Stimulated activated CD4-positive, alpha-beta T cell treated with anti-CD3 and anti-CD28 coated beads, Interleukin-4, amount 100 ng/mL, for 24 hours (primary cell): ENCODE data around the gene IL2RA.
"Not testable (repeated sequence)": the region's sequence is repeated elsewhere in the genome, so short reads cannot be mapped to it uniquely, and the experiment has no call there.

ENCODE experiments used
- DNase-seq: peaks from one replicate; pipeline ENCODE4 v3.0.0-alpha.2; 2020

Gene IL2RA

GRCh38 chr10:6011558-6011957 lies 50.6 kb downstream of the IL2RA start:
- no peak for DNase-seq

GRCh38 chr10:6010569-6010968 lies 51.6 kb downstream of the IL2RA start:
- DNase-seq: no peak

GRCh38 chr10:6009961-6010360 lies 52.2 kb downstream of the IL2RA start:
- DNase-seq: no peak

- no peak for DNase-seq
These were observed 53.0 kb downstream of the IL2RA start for GRCh38 chr10:6009150-6009549.

GRCh38 chr10:6008497-6009142 lies 53.5 kb downstream of the IL2RA start:
- no peak for DNase-seq

GRCh38 chr10:6006991-6007390 lies 55.2 kb downstream of the IL2RA start:
- no peak for DNase-seq

GRCh38 chr10:6006546-6006945 lies 55.6 kb downstream of the IL2RA start:
- no peak for DNase-seq

GRCh38 chr10:6005856-6006395 lies 56.2 kb downstream of the IL2RA start:
- no peak for DNase-seq

GRCh38 chr10:6005161-6005804 lies 56.9 kb downstream of the IL2RA start:
- not testable (repeated sequence) for DNase-seq

- no peak for DNase-seq
These were observed 59.2 kb downstream of the IL2RA start for GRCh38 chr10:6002809-6003510.

GRCh38 chr10:5999440-6000165 lies 62.6 kb downstream of the IL2RA start:
- no peak for DNase-seq

GRCh38 chr10:5996696-5997095 lies 65.5 kb downstream of the IL2RA start:
- no peak for DNase-seq

- DNase-seq: no peak
These were observed 69.8 kb downstream of the IL2RA start for GRCh38 chr10:5992398-5992797.

- no peak for DNase-seq
These were observed 70.5 kb downstream of the IL2RA start for GRCh38 chr10:5991708-5992107.

GRCh38 chr10:5989756-5990155 lies 72.4 kb downstream of the IL2RA start:
- DNase-seq: no peak

GRCh38 chr10:5988336-5988920 lies 73.7 kb downstream of the IL2RA start:
- no peak for DNase-seq

GRCh38 chr10:5987747-5988146 lies 74.4 kb downstream of the IL2RA start:
- DNase-seq: no peak

GRCh38 chr10:5985029-5985428 lies 77.1 kb downstream of the IL2RA start:
- no peak for DNase-seq

- no peak for DNase-seq
These were observed 78.4 kb downstream of the IL2RA start for GRCh38 chr10:5983774-5984173.

GRCh38 chr10:5981529-5981928 lies 80.6 kb downstream of the IL2RA start:
- DNase-seq: no peak

GRCh38 chr10:5978230-5978489 lies 84.0 kb downstream of the IL2RA start:
- no peak for DNase-seq

GRCh38 chr10:5977471-5978229 lies 84.5 kb downstream of the IL2RA start, which contains the start of gene IL15RA:
Gene IL15RA, minus strand, starts transcription at chr10:5977543. Its CDS starts 51 bp downstream, at chr10:5977492.
- peak; percentile 91 for DNase-seq
